Anterior cingulate cortex (tissue), 58 donors: ENCODE measurements around the gene VWA1.
"Not testable (repeated sequence)": the region's sequence is repeated elsewhere in the genome, so short reads cannot be mapped to it uniquely, and the experiment has no call there.

Experiments used
- DNase-seq, 58 donors: peaks; one replicate each; lab custom pipeline; 2025; lab: John Stamatoyannopoulos, UW

Gene VWA1

GRCh38 chr1:1479547-1480487 is 44.3 kb downstream of the VWA1 start:
- DNase-seq = no peak

GRCh38 chr1:1480488-1480867 is 45.0 kb downstream of the VWA1 start:
- not testable (repeated sequence) for DNase-seq

GRCh38 chr1:1481811-1482210 is 46.3 kb downstream of the VWA1 start:
- DNase-seq = not testable (repeated sequence)

- no peak for DNase-seq
Measured at GRCh38 chr1:1482856-1483255, 47.4 kb downstream of the VWA1 start.

DNA sequence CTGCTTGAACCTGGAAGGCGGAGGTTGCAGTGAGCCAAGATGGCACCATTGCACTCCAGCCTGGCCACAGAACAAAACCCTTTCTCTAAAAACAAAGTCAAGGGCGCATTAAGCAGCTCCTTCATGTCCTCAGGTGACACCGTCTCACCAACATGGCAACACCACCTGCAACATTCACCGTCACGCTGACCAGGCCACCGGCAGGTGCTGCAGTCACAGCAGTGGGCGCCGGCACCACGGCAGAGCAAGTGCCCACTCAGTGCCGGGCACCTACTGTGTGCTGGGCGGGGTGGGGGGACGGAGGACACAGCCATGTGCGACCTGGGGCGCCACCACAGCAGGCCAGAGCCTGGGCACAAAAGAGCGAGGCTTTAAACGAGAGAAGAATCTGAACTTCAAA is 48.2 kb downstream of the VWA1 start:
- no peak for DNase-seq

- not testable (repeated sequence) for DNase-seq
Measured at GRCh38 chr1:1484976-1485750, 49.7 kb downstream of the VWA1 start.

DNA sequence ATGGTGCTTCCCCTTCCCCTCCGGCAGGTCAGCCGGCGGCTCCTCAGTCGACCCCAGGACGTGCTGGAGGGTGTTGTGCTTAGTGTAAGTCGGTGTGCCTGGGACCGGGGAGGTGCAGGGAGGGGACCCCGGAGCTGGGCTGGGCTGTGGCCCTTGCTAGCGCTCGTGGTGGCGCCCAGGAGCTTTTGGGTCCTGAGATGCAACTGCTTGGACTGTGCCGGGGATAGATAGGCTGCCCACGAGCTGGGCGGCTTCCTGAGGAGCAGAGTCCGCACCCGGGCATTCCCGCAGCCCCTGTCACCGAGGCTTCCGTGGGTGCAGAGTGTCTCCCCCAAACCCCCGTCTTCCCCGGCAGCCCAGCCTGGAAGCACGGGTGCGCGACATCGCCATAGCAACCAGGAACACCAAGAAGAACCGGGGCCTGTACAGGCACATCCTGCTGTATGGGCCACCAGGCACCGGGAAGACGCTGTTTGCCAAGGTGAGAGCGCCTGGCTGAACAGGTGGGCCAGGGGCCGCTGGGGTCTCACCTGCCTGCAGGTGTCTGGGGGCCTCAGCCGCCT is 50.3 kb downstream of the VWA1 start:
- DNase-seq = not testable (repeated sequence)

- DNase-seq = no peak
Measured at GRCh38 chr1:1487701-1488100, 52.2 kb downstream of the VWA1 start.

GRCh38 chr1:1489231-1489630 is 53.7 kb downstream of the VWA1 start:
- no peak for DNase-seq

GRCh38 chr1:1489861-1490260 is 54.4 kb downstream of the VWA1 start:
- no peak for DNase-seq

GRCh38 chr1:1490633-1491230 is 55.2 kb downstream of the VWA1 start:
- DNase-seq = no peak

- DNase-seq = no peak
Measured at GRCh38 chr1:1491601-1492000, 56.1 kb downstream of the VWA1 start.
